K562 (cell line): Measurements from ENCODE around the gene MET. TPM values are rescaled to one million over a fixed set of nuclear protein-coding genes. Genes with fewer than 3 reads are reported as not detected.

ENCODE experiments used
- BCOR ChIP-seq: fragments of 450-650 bp; IDR thresholded peaks from 2 replicates; pipeline ENCODE4 v1.6.1; 2016
- BMI1 ChIP-seq: fragments of 150-350 bp; IDR thresholded peaks from 2 replicates; pipeline ENCODE4 v1.6.1; 2014; ENCODE audit warnings: low read length
- CEBPG ChIP-seq, 3 experiments: fragments of 200-800 bp in 1 of 3; sonication (Bioruptor generic) in 1 of 3; sonication (generic) in 1 of 3; formaldehyde crosslinking in 1 of 3; IDR thresholded peaks in 2 of 3; conservative IDR thresholded peaks in 1 of 3; 2 replicates each; pipeline versions ENCODE4 v1.6.1 to v1.8.0; 2016 to 2022; ENCODE audit warnings: missing compliant biosample characterization in 2 of 3, missing genetic modification characterization in 2 of 3, mild to moderate bottlenecking in 1 of 3, missing genetic modification reagents in 1 of 3
- DDX20 ChIP-seq: fragments of 450-650 bp; IDR thresholded peaks from 2 replicates; pipeline ENCODE4 v1.6.1; 2016; ENCODE audit warnings: missing genetic modification characterization, low read depth, mild to moderate bottlenecking, missing compliant biosample characterization, moderate library complexity
- KDM4B ChIP-seq, 2 experiments: fragments of 450-650 bp in 1 of 2; sonication (generic) in 1 of 2; IDR thresholded peaks; 2 replicates each; pipeline ENCODE4 v1.6.1; 2016 to 2017; ENCODE audit warnings: borderline replicate concordance in 2 of 2, antibody characterized with exemption in 1 of 2, low read depth in 1 of 2, mild to moderate bottlenecking in 1 of 2
- PBX2 ChIP-seq, 2 experiments: IDR thresholded peaks in 1 of 2; conservative IDR thresholded peaks in 1 of 2; 2 replicates each; pipeline ENCODE4 v1.6.1; 2016; ENCODE audit warnings: low read depth in 2 of 2, mild to moderate bottlenecking in 1 of 2, missing compliant biosample characterization in 1 of 2, missing genetic modification characterization in 1 of 2, moderate library complexity in 1 of 2
- PPARD ChIP-seq: fragments of 250-450 bp; sonication (Bioruptor Pico); IDR thresholded peaks from 2 replicates; pipeline ENCODE4 v1.8.0; 2022; ENCODE audit warnings: inconsistent platforms, mild to moderate bottlenecking, moderate library complexity
- PTRF ChIP-seq: fragments of 450-650 bp; IDR thresholded peaks from 2 replicates; pipeline ENCODE4 v1.6.1; 2016; ENCODE audit warnings: mild to moderate bottlenecking, missing genetic modification characterization, missing compliant biosample characterization
- SETDB1 ChIP-seq: IDR thresholded peaks from one replicate; pipeline ENCODE4 v1.6.1; 2012; ENCODE audit warnings: low read length, control low read depth, inconsistent platforms
- SIRT6 ChIP-seq: IDR thresholded peaks from one replicate; pipeline ENCODE4 v1.6.1; 2012; ENCODE audit warnings: low read depth, mild to moderate bottlenecking, control low read depth, inconsistent platforms, low read length, moderate library complexity
- SIX5 ChIP-seq, 2 experiments: IDR thresholded peaks; 2 replicates each; pipeline ENCODE4 v1.6.1; 2011; ENCODE audit warnings: low read length in 2 of 2, borderline replicate concordance in 1 of 2, low read depth in 1 of 2, mild to moderate bottlenecking in 1 of 2, moderate library complexity in 1 of 2; ENCODE audit not compliant: insufficient read depth in 1 of 2
- SMARCE1 ChIP-seq: fragments of 450-650 bp; IDR thresholded peaks from 2 replicates; pipeline ENCODE4 v1.7.1; 2016; ENCODE audit warnings: mild to moderate bottlenecking
- SRF ChIP-seq, 2 experiments: fragments of 250-450, 450-650 bp in 1 of 2; sonication (Bioruptor Pico) in 1 of 2; sonication (generic) in 1 of 2; formaldehyde crosslinking; IDR thresholded peaks; 2 replicates each; pipeline versions ENCODE4 v1.5.0 to v1.5.1; 2020 to 2022; ENCODE audit warnings: mild to moderate bottlenecking in 1 of 2, missing genetic modification reagents in 1 of 2
- TSC22D4 ChIP-seq: fragments of 450-650 bp; IDR thresholded peaks from 2 replicates; pipeline ENCODE4 v1.6.1; 2016; ENCODE audit warnings: missing genetic modification characterization, missing biosample characterization, control low read depth
- ZC3H4 ChIP-seq: sonication (generic); formaldehyde crosslinking; IDR thresholded peaks from 2 replicates; pipeline ENCODE4 v1.9.0; 2021; ENCODE audit warnings: missing genetic modification reagents, borderline replicate concordance
- ZFP36 ChIP-seq: fragments of 150-350 bp; IDR thresholded peaks from 2 replicates; pipeline ENCODE4 v1.6.1; 2018; ENCODE audit warnings: low read length, low read depth; ENCODE audit not compliant: partially characterized antibody
- ZNF121 ChIP-seq: sonication (generic); formaldehyde crosslinking; conservative IDR thresholded peaks from 2 replicates; pipeline ENCODE4 v1.8.0; 2022; ENCODE audit warnings: missing genetic modification reagents
- ZNF217 ChIP-seq: sonication (generic); formaldehyde crosslinking; IDR thresholded peaks from 2 replicates; pipeline ENCODE4 v1.8.0; 2022; ENCODE audit warnings: mild to moderate bottlenecking, missing genetic modification reagents
- ZNF644 ChIP-seq: fragments of 200-800 bp; sonication (Bioruptor generic); IDR thresholded peaks from 2 replicates; pipeline ENCODE4 v1.6.1; 2016; ENCODE audit warnings: low read depth, missing genetic modification characterization, missing compliant biosample characterization
- polyA plus RNA-seq, 8 experiments: library from polyadenylated mRNA; depleted of rRNA in 4 of 8; stranded (reverse) in 5 of 8; unstranded in 3 of 8; fragments of >200 nt; fragmentation: Nextera tagmentation in 2 of 8; fragmentation: Illumina TruSeq in 1 of 8; extraction: Ambion mirVana in 2 of 8; extraction: Trizol in 1 of 8; gene quantifications; 2 replicates each; pipeline versions ENCODE4 v1.2.1 to v1.2.3, GENCODE V29; 2011 to 2014; ENCODE audit warnings: inconsistent platforms in 1 of 8, missing spikeins in 1 of 8
- total RNA-seq, 7 experiments: library from RNA; depleted of rRNA in 6 of 7; stranded (reverse); fragments of >200 nt in 6 of 7; fragmentation: Illumina TruSeq in 2 of 7; extraction: Trizol in 2 of 7; gene quantifications; 2 replicates each; pipeline versions ENCODE4 v1.2.1 to v1.2.3, GENCODE V29; 2011 to 2021; ENCODE audit warnings: low replicate concordance in 1 of 7
- TF ChIP-seq, protein P1 (sequence below): fragments of 250-450 bp; sonication (Bioruptor Pico); IDR thresholded peaks from 2 replicates; pipeline ENCODE4 v1.8.0; 2021; ENCODE audit warnings: moderate library complexity, mild to moderate bottlenecking, inconsistent platforms
- TF ChIP-seq, protein P2 (sequence below): sonication (generic); formaldehyde crosslinking; IDR thresholded peaks from 2 replicates; pipeline ENCODE4 v1.8.1; 2023; ENCODE audit warnings: mild to moderate bottlenecking, missing genetic modification reagents, moderate library complexity

MET gene
- total and polyA plus RNA-seq, 9 of the 15 experiments (the other 6 are each of a cell fraction or from before 2014, with no cell fraction given), result 0.84 to 2.4 (median 1.1) TPM

GRCh38 chr7:116724560-116725231 is 52.7 kb downstream of the MET start (continued):
- TF ChIP-seq ZNF217 (no peak), ZFP36 (no peak), PBX2 (CRISPR knock-in tag; IDR thresholded peaks at IDR 0.05; ENCODE audit: low read depth) (no peak), PBX2 (tag; conservative IDR thresholded peaks at IDR 0.05; ENCODE audit: low read depth) (0 out of 2 replicates have a peak, but pooled peaks have one; percentile 3), ZC3H4 (CRISPR knock-in tag) (no peak), KDM4B (IDR thresholded peaks at IDR 0.05; ENCODE audit: borderline replicate concordance in 2 of 2, low read depth in 1 of 2) (no peak), SMARCE1 (no peak), BCOR (no peak), SIRT6 (no peak), TSC22D4 (tag) (no peak), ZNF121 (CRISPR knock-in tag) (no peak), SIX5 (IDR thresholded peaks at IDR 0.05; ENCODE audit: borderline replicate concordance in 1 of 2, insufficient read depth in 1 of 2, low read depth in 1 of 2, low read length in 2 of 2) (no peak), PTRF (tag) (no peak), SRF (CRISPR knock-in tag; IDR thresholded peaks at IDR 0.05) (0 out of 4 replicates have a peak, but pooled peaks of 1 of the 2 experiments have one; percentile 20), PPARD (CRISPR knock-in tag) (no peak), CEBPG (CRISPR knock-in tag; IDR thresholded peaks at IDR 0.05) (no peak), CEBPG (tag; conservative IDR thresholded peaks at IDR 0.05 in 1 of 2, IDR thresholded peaks at IDR 0.05 in 1 of 2) (peak in 1 of 2 experiments; percentile 30; a peak in 1 of 4 replicates), BMI1 (no peak), SETDB1 (no peak), ZNF644 (tag) (0 out of 2 replicates have a peak, but pooled peaks have one; percentile 3), DDX20 (tag) (0 out of 2 replicates have a peak, but pooled peaks have one; percentile 10)
- TF ChIP-seq, protein P1, sequence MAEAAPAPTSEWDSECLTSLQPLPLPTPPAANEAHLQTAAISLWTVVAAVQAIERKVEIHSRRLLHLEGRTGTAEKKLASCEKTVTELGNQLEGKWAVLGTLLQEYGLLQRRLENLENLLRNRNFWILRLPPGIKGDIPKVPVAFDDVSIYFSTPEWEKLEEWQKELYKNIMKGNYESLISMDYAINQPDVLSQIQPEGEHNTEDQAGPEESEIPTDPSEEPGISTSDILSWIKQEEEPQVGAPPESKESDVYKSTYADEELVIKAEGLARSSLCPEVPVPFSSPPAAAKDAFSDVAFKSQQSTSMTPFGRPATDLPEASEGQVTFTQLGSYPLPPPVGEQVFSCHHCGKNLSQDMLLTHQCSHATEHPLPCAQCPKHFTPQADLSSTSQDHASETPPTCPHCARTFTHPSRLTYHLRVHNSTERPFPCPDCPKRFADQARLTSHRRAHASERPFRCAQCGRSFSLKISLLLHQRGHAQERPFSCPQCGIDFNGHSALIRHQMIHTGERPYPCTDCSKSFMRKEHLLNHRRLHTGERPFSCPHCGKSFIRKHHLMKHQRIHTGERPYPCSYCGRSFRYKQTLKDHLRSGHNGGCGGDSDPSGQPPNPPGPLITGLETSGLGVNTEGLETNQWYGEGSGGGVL (CRISPR knock-in tag), result no peak
- TF ChIP-seq, protein P2, sequence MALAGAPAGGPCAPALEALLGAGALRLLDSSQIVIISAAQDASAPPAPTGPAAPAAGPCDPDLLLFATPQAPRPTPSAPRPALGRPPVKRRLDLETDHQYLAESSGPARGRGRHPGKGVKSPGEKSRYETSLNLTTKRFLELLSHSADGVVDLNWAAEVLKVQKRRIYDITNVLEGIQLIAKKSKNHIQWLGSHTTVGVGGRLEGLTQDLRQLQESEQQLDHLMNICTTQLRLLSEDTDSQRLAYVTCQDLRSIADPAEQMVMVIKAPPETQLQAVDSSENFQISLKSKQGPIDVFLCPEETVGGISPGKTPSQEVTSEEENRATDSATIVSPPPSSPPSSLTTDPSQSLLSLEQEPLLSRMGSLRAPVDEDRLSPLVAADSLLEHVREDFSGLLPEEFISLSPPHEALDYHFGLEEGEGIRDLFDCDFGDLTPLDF (CRISPR knock-in tag), result no peak
